ENCODE data around the gene ADAMTSL2.

ADAMTSL2 gene

GRCh38 chr9:133491656-133491925 is 42.9 kb upstream of the ADAMTSL2 start:
- Histone ChIP-seq H3K9ac (ENCODE audit: insufficient read length) (no peak overlapping the region), H3K27ac (no peak overlapping the region), H3K4me3 (no peak overlapping the region), H3K9me3 (ENCODE audit: low read depth, low read length) (no peaks in the 10 kb centered on the region), H3K36me3 (ENCODE audit: insufficient read depth, low read length) (no peaks in the 10 kb centered on the region)
- TF ChIP-seq EZH2 (IDR thresholded peaks at IDR 0.05): no peak
- TF ChIP-seq POLR2AphosphoS5 (IDR thresholded peaks at IDR 0.05; ENCODE audit: borderline replicate concordance, low read depth, low read length): no peak
- TF ChIP-seq FOXP2 (optimal IDR thresholded peaks at IDR 0.05; ENCODE audit: control extremely low read depth, extremely low read length, insufficient read depth): no peak
- DNase-seq (ENCODE audit: low read depth, low spot score): no peak

DNA sequence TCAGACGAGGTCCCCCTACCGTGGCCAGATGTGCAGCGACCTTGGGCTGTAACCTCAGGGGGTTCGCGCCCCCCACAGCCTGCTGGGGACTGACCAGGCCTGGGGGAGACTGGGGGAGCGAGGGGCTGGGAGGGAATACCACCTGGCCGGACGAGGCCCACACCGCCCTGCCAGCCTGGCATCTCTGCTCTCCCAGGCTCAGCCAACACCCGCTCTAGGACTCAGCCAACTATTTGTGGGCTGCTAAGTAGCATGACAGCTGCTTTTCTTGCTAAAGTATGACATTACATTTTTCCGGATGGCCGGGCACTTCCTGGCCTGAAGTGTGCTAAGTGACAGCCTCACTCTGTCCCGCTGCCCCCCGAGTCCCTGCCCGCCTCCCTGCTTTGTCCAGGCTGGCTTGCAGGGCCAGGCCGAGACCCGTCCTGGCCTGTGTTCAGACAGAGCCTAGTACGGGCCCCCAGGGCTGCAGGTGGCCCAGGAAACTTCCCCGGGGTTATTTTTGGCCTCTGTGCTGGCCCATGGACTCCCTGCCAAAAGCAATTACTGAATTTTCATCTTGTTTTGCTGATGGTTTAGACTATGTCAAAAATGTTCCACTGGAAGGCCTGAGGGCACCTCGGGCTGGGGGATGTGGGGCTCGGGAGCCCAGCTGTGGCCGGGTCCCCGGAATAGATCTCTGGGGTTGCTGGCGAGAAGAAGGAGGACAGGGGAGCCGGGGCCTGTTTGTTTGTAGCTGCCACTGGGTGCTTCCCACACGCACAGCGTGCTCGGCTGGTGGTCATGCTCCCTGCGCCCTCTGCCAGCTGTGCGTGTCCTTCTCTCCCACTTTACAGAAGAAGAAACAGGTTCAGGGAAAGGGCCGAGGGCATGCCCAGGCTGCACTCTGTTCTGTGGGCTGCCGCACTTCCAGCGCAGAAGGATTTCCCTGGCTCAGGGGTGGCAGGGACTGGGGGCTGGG is 42.2 kb upstream of the ADAMTSL2 start:
- H3K36me3 ChIP-seq (ENCODE audit: insufficient read depth, low read length): no peaks in the 10 kb centered on the region
- H3K9me3 ChIP-seq (ENCODE audit: low read depth, low read length): no peaks in the 10 kb centered on the region
- no peak for TF ChIP-seq FOXP2 (optimal IDR thresholded peaks at IDR 0.05; ENCODE audit: control extremely low read depth, extremely low read length, insufficient read depth)
- TF ChIP-seq POLR2AphosphoS5 (IDR thresholded peaks at IDR 0.05; ENCODE audit: borderline replicate concordance, low read depth, low read length): no peak
- TF ChIP-seq EZH2 (IDR thresholded peaks at IDR 0.05): no peak
- no peak overlapping the region for H3K4me3 ChIP-seq
- DNase-seq (ENCODE audit: low read depth, low spot score): no peak
- H3K27ac ChIP-seq: no peak overlapping the region
- no peak overlapping the region for H3K9ac ChIP-seq (ENCODE audit: insufficient read length)

DNA sequence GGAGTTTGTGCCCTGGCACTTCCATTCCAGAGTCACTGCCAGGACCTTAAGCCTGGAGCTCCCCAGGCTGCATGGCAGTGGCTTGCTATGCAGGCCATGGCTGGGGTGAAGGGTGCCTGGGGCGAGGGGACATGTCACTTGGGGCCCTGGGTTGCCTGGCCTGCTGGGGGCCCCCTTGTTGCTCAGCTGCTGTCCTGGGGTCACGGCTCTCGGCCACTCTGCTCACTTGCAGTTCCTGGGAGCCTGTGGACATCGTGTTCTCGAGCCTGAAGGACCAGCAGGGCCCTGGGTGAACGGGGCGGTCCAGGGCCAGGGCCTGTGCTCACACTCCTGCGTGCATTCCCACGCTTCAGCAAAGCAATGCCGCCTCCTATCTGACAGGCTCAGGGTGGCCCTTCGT is 41.1 kb upstream of the ADAMTSL2 start:
- no peak overlapping the region for H3K4me3 ChIP-seq
- no peak for DNase-seq (ENCODE audit: low read depth, low spot score)
- no peak overlapping the region for H3K27ac ChIP-seq
- no peak overlapping the region for H3K9ac ChIP-seq (ENCODE audit: insufficient read length)
- H3K36me3 ChIP-seq (ENCODE audit: insufficient read depth, low read length): no peaks in the 10 kb centered on the region
- H3K9me3 ChIP-seq (ENCODE audit: low read depth, low read length): no peaks in the 10 kb centered on the region
- TF ChIP-seq EZH2 (IDR thresholded peaks at IDR 0.05): no peak
- TF ChIP-seq FOXP2 (optimal IDR thresholded peaks at IDR 0.05; ENCODE audit: control extremely low read depth, extremely low read length, insufficient read depth): no peak
- TF ChIP-seq POLR2AphosphoS5 (IDR thresholded peaks at IDR 0.05; ENCODE audit: borderline replicate concordance, low read depth, low read length): no peak

- H3K9me3 ChIP-seq (ENCODE audit: low read depth, low read length): no peaks in the 10 kb centered on the region
- H3K36me3 ChIP-seq (ENCODE audit: insufficient read depth, low read length): no peaks in the 10 kb centered on the region
- TF ChIP-seq EZH2 (IDR thresholded peaks at IDR 0.05) (no peak), FOXP2 (optimal IDR thresholded peaks at IDR 0.05; ENCODE audit: control extremely low read depth, extremely low read length, insufficient read depth) (no peak), POLR2AphosphoS5 (IDR thresholded peaks at IDR 0.05; ENCODE audit: borderline replicate concordance, low read depth, low read length) (no peak)
- no peak for DNase-seq (ENCODE audit: low read depth, low spot score)
- H3K4me3 ChIP-seq: no peak overlapping the region
- H3K9ac ChIP-seq (ENCODE audit: insufficient read length): no peak overlapping the region
- H3K27ac ChIP-seq: no peak overlapping the region
Measured at GRCh38 chr9:133493845-133494540, 40.5 kb upstream of the ADAMTSL2 start.

DNA sequence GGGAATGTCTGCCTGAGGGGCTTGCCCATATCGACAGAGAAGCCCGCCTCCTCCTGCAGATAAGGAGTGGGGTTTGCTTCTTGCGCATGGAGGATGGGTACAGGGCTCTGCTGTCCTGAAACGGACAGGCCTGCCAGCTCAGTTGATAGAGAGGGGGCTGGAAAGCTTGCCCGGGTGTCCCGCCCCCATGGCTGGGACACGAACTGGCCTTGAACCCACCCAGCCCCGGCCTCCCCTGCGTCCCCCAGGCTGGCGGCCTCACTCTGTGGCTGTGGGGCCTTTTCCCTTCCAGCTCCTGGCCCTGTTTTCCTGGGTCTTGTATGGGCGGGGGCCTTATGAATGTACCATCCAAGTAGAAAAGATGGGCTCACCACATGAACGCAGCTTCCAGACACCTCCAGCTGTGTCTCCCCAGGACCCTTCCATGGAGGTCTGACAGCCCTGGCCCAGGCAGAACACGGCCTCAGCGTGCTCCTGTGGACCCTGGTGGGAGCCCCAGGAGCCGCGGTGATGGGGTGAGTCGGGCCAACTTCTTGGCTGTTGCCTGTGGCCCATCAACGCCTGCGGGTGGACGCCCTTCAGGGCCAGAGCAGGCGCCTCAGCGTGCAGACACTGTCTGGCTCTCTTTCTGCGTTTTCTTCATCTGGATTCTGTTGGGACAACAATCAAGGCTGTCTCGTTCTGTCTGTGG is 39.7 kb upstream of the ADAMTSL2 start:
- no peak for DNase-seq (ENCODE audit: low read depth, low spot score)
- no peak overlapping the region for H3K27ac ChIP-seq
- TF ChIP-seq FOXP2 (optimal IDR thresholded peaks at IDR 0.05; ENCODE audit: control extremely low read depth, extremely low read length, insufficient read depth) (no peak), POLR2AphosphoS5 (IDR thresholded peaks at IDR 0.05; ENCODE audit: borderline replicate concordance, low read depth, low read length) (no peak), EZH2 (IDR thresholded peaks at IDR 0.05) (no peak)
- H3K9ac ChIP-seq (ENCODE audit: insufficient read length): no peak overlapping the region
- H3K36me3 ChIP-seq (ENCODE audit: insufficient read depth, low read length): no peaks in the 10 kb centered on the region
- no peaks in the 10 kb centered on the region for H3K9me3 ChIP-seq (ENCODE audit: low read depth, low read length)
- no peak overlapping the region for H3K4me3 ChIP-seq

GRCh38 chr9:133495327-133496293 is 38.9 kb upstream of the ADAMTSL2 start:
- H3K4me3 ChIP-seq: no peak overlapping the region
- TF ChIP-seq POLR2AphosphoS5 (IDR thresholded peaks at IDR 0.05; ENCODE audit: borderline replicate concordance, low read depth, low read length): no peak
- TF ChIP-seq FOXP2 (optimal IDR thresholded peaks at IDR 0.05; ENCODE audit: control extremely low read depth, extremely low read length, insufficient read depth): no peak
- no peak for TF ChIP-seq EZH2 (IDR thresholded peaks at IDR 0.05)

More at GRCh38 chr9:133495327-133496293, 38.9 kb upstream of the ADAMTSL2 start:
- Histone ChIP-seq H3K9me3 (ENCODE audit: low read depth, low read length) (no peaks in the 10 kb centered on the region), H3K36me3 (ENCODE audit: insufficient read depth, low read length) (no peaks in the 10 kb centered on the region), H3K9ac (ENCODE audit: insufficient read length) (no peak overlapping the region), H3K27ac (no peak overlapping the region)
- no peak for DNase-seq (ENCODE audit: low read depth, low spot score)
